ENCODE measurements around the gene CHD6. TPM values are rescaled to one million over a fixed set of nuclear protein-coding genes. Genes with fewer than 3 reads are reported as not detected.

CHD6 gene
- total RNA-seq, 1 donor from 2014 or later, result 52.6 TPM

DNA sequence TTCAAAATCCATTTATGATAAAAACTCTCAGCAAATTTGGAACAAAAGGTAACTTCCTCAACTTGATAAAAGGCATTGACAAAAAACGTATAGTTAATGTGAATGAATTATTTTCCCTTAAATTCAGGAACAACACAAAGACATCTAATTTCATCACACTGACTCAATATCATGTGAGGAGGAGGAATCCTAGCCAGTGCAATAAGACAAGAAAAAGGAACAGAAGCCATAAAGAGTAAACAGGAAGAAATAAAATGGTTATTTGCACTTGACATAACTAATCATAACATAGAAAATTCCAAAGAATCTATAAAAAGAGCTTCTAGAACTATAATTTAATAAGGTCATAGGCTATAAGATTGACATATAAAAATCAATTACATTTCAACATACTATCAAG is 31.4 kb downstream of the CHD6 start:
- no peak for DNase-seq

DNA sequence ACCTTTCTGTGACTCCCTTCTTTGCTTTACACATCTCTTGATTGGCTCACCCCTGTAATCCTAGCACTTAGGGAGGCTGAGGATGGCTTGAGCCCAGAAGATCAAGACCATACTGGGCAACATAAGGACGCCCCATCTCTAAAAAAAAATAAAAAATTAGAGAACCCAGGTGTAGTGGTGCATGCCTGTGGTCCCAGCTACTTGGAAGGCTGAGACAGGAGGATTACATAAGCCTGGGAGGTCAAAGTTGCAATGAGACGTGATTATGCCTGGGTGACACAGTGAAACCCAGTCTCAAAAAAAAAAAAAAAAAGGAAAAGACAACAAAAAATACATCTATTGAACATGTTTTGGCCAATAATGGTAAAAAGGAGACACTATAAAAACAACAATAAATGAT is 37.8 kb downstream of the CHD6 start:
- no peak for DNase-seq

DNA sequence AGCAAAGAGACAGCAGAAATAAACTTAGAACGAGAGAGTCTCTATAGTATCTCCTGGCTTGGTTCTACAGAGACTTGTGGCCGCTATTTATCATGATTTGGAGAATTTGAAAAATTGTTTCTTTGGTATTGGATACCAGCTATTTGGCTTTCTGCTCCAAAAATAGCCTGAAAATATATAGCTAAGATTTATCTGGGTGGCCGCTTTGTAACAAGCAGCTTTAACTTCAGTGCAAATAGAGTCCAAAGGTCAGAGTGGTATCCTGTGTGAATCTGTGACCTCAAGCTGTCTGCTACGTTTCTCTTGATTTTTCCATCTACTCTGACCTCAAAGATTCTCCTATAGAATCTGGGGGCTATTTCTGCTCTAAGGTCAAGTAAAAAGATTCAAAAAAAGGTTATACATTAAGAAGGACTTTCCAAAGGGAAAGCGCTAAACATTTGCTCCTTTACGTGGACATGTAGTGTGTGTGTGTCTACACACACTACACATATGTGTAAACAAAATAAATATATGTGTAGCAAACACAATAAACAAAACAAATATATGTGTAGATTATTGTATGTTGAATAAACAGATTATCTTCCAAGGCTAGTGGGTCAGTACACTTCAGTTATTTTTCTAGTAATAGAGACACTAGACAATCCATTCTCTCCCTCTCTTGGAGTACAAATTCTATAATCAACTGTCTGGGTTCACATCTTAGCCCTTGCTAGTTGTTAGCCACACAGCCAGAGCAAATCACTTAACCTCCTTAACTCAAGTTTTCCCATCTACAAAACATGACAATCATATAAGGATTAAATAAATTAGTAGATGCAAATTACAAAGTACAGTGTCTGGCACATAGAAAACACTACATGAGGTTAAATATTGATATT is 40.8 kb downstream of the CHD6 start:
- DNase-seq, result no peak

DNA sequence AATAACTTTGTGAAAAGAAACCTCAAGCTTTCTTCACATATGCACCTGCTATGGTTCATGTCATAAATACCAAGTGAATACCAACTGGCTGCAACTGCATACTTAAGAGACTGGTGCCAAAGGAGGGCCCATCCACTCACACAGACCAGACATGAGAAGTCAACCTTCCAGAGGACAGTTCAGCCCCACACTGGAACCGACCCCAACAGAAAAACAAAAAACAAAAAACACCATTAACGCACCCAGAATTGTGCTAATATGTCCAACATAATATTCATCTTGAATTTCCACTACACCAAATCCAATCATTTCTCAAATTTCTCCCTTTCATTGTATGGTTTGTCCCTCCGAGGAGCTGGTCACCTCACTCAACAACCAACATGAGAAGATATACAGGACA is 42.8 kb downstream of the CHD6 start:
- no peak for DNase-seq

DNA sequence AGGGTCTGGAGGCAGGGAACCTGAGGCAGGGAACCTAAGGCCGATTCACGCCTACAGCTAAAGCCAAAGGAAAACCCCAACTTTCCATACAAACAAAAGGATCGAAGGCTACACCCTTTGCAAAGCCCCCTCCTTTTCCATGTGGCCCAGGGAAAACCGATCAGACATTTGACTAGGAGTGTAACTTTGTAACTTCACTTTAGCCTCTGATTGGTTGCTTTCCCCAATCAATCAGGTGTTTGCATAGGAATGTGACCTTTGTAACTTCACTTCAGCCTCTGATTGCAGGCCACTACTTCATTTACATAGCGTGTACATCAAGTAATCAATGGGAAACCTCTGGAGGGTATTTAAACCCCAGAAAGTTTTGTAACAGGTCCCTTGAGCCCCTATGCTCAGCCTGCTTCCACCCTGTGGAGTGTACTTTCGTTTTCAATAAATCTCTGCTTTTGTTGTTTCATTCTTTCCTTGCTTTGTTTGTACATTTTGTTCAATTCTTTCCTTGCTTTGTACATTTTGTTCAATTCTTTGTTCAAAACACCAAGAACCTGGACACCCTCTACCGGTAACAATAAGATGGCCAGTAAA is 43.3 kb downstream of the CHD6 start:
- DNase-seq, result no peak

DNA sequence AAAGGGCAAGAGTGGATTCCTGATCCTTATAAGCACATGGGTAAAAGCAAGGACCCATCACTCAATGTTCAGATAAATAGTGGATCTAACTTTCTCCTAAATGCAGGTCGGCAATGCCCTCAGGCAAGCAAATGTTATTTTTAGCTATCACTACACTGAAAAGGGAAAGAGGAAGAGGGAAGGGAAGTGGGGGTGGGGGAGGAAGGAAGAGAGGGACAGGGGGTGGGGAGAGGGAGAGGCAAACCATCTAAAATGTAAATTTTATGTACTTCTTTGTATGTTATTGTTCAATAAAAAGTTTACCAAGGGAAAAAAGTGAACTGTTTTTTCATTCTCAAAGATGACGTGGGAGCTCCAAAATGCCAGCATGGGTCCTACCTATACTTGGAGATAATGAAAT is 44.2 kb downstream of the CHD6 start:
- no peak for DNase-seq

DNA sequence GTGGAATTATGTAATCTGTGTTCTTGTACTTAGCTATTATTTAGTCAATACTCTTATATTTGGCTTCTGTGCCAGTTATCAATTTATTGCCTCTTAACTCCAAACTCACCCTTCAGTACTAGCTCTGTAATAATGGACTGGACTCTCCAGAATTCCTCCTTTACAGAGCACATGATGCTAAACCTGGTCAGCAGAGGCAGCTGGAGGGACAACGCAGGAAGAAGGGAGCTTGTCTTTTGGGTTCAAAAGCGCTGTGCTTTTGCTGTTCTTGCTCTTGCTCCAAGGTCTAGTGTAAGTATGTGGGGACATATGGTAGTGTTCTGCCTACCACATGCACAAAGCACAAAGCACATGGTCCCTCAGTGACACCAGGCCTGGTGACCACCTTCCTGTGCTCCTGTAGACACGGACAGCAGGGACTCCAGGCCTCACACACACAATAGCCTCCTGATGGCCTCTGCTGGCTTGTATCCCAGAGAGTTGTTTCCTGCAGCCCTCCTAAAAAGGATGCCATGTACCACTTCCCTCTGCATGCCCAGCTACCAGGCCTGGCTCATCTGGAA is 46.1 kb downstream of the CHD6 start:
- no peak for DNase-seq

DNA sequence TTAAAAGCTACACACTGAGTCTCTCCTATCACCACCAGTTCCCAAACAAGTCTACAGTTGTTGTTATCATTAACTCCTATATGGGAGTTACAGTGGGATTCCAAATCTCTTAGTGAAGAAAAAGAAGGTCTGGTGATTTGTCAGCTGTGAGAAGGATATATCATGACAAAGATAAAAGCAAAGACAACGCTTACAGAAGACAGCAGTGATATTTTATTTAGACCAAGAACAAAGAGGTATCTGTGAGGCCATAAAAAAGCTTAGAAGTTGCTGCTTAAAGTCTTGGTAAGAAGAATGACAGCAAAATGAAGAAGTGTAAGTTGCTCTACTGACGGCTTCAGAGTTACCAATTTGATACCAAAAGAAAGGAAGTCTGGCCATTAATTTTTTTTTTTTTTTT is 47.2 kb downstream of the CHD6 start:
- no peak for DNase-seq

DNA sequence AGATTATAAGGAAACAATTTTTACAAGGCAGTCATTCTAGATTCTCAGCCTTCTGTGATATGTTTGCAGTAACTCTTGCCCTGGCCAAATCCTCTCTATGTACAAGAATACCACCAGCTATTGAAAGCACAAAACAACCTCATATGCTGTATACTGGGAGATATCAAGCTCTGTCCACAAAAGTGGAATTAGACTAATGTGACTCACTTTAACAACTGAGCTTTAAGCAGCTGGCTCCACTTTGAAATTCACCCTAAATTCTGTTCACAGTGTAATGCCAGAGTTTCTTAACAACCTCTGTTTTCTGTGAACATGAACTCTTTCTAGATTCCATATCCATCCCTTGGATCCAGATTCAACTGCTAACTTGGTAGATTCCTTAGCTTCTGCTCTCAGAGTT is 47.6 kb downstream of the CHD6 start:
- no peak for DNase-seq

DNA sequence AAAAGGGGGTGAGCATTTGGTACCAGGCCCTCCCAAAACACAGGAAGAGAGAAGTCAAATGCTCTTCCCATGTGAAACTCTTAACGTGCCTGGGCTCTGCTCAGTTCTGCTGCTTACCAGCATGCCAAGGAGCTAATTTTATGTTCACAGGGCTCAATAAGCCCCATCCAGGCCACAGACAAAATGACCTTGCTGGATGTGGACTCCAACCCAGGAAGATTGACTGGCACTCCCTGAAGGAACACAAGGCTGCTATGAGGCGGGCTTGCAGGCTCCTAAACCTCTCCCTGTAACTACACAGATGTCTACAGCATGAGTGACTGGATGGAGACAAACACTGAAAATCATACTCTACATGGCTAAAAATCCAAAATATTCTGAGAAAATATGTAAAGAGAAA is 50.6 kb downstream of the CHD6 start:
- DNase-seq, result no peak

DNA sequence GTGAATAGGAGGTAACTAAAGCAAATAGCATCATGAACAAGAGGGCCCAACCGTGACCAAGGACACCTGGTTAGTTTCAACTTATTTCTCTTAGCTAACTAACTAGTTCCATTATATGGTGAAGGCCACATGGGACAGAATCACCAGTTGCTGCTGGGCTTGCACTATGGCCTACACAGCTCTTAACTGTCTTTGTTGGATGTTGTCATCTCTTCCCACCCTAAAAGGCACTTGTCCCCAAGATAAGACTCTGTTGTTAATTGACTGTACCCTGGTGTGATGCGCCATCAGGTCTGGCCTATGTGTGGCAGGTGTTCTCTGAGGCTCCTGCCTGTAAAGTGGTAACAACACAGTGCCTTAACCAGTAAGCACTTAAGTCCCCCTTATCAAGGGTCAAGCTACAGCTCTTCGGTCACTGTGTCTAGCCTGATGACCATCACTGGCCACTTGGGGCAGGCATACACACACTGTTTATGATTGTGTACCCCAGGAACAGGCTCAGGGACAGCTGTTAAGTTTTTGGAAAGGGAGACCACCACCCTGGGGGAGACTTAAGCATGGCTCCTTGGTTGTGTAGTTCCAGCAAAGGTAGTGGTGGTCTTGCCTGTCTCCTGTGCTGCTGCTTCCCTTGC is 51.2 kb downstream of the CHD6 start:
- no peak for DNase-seq

DNA sequence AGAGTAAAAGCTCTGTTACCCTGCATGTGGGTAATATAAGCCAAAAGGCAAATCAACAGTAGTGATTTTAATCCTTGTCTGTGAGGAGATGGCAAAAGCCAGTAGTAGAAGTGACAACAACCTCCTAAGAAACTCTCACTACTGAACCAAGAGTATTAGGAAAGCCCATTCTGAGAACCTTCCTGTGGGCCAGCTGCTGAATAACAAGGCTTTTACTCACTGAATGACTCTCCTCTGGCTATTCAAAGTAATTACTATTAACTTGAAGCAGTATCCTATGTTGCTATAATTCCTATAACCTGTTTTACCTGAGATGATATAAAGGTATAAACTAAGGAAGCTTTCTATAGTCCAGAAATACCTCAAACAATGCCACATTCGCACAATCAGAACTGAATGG is 55.1 kb downstream of the CHD6 start:
- DNase-seq, result no peak

DNA sequence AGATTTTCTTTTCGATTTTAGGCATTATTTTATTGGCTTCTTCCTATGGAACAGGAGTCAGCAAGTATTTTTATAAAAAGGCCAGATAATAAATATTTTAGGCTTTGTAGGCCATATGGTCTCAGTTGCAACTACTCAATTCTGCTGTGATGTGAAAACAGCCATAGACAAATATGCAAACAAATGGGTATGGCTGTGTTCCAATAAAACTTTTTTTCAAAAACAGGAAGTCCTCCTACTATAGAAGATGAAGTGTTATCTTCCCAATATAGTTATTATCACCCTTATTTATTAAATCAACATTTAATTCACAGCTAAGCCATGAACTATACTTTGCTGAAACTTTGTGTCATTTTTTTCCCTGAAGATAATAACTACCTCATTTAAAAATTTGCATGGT is 57.2 kb downstream of the CHD6 start:
- DNase-seq, result no peak

DNA sequence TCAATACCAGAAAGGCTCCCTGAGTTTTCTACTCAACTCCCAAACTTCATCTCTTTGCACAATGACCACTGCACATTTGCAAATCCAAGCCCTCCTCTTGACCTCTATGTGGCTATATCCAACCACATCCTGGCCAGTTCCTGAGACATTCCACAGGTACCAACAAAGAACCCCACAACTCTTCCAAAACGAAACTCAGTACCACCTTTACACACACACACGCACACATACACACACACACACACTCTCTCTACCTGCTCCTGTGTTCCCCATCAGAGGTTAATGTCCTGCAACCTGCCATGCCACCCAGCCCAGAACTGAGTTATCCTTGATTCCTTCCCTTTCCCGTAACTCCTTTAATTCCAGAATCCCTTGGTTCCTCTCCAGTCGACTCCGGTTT is 58.5 kb downstream of the CHD6 start:
- DNase-seq, result no peak

DNA sequence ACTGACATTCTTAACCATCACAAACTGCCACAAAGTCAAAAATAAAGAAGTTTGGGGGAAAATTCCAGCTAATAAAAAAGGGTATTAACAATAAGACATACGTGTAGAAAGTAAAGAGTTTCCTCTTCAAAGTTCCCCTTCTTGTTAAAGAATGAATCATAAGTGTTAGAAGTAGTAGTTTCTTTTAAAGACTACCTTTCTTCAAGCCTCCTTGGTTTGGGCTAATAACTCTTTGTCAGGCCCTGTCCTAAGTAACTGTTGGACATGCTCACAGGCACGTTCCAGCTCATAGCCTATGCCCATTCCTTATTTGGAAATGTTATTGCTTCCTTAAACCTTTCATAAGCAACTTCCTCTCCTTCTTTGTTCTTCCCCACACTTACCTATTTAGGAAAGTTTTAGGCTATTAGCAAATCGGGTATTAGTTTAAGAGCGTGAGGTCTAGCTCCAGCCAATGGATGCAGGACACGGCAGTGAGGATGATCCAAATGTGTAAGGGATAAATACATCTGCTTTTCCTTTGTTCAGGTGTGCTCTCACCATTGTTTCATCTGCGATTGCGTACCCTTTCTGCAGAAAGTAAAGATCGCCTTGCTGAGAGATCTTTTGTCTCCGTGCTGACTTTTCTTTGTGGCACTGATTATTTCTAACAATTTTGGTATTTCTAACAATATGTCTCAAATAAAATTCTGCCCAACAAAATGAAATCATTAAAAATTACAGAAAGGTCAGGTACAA is 64.9 kb downstream of the CHD6 start:
- no peak for DNase-seq

DNA sequence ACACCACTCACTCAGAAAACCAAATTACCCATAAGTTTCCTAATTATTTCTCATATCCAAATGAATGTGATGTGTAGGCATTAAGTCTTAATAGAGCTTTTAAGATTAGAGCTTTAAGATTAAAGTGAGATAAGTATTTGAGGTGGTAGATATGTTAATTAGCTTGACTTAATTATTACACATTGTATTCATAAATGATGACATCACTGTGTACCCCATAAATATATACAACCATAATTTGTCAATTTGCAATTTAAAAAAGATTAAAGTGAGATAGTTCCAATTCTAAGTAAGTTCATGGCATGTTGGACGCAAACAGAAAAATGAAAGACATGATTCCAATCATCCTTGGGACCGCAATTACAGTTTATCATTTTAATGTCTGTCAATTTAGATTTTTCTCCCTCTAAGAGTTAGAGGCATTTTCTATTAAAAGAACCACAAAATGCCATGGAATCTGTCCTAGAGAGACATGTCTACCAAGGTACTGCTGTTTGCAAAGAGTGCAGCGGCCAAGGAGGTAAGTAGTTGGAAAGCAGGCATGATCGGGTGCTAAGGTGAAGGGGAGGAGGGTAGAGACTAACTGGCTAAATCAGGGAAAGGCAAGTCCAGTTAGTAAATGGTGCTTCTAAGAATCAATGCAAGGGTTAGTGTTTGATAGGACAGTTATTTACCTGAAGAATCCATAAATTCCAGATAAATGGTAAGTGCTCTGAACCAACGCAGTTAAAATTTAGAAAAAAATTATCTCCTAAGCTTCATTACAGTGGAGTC is 65.7 kb downstream of the CHD6 start:
- no peak for DNase-seq

DNA sequence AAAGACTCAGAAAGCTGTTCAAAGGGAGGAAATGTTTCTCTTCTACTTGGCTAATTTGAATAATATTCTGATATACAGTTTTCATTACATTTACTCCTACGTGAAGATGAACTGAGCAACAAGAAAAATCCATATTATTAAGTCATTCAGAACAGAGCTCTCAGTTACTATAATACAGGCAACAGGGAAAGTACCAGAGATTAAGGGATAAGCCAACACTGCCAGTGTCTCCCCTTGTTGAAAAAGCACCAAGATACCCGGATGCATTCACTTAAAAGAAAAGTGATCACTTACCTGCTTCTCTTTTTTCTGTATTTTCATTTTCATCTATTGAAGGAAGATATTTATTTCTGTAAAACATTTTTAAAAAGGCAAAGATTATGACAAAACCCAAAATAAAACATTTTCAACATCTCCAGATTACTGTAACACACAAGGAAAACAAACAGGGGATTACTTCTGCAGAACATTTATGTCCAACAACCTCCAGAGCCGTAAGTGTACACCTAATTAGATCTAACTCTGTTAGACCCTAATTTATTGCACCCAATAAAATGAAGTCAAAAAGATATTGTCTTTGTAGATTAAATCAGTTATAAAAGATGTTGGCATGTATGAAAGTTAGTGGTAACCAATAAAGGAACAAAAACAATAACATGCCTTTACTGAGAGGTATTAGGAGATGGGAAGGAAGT is 67.0 kb downstream of the CHD6 start:
- no peak for DNase-seq

DNA sequence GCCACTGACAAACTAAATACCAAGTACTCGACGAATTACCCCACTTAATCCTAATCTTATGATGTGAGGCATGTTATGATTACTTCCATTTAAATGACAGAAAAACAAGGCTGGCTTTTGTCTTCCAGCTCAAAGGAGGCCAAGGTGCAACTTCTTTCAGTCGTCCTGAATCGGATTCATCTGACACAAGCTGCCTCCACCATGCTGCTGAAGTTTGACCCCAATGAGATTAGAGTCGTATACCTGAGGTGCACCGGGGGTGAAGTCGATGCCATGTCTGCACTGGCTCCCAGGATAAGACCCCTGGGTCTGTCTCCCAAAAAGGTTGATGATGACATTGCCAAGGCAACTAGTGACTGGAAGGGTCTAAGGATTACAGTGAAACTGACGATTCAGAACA is 71.0 kb downstream of the CHD6 start:
- DNase-seq, result no peak

DNA sequence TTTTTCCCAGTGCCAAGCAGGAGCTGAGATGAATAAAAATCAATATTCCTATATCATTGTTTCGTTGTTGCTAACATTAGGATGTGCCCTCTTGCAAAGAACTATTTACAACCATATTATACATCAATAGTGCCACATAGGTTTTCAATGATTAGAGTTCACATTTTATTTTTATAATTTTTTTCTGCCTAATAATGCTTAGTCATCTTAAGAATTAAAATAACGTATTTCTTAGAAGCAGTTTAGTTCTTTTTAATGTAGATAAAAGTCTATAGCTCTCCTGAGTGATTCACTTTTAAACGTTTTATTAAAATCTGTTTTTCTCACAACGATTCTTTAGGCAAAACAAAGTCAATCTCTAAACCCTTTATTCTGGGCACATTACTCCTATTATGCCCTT is 71.6 kb downstream of the CHD6 start:
- DNase-seq, result no peak

DNA sequence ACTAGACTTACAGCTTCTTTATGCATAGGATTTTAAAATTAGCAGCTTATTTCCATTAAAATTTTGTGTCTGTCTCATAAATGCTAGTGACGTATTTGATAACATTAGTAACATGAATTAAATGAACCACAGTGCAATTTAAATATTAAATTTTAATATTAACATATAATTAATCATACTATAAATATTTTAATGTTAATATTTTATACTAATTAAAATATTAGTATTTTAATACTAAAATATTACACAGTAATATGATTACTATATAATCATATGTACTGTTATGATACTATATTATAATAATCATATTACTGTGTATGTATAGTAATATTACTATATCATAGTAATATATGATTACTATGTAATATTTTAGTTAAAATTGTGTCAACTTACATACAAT is 73.7 kb downstream of the CHD6 start:
- DNase-seq, result no peak

DNA sequence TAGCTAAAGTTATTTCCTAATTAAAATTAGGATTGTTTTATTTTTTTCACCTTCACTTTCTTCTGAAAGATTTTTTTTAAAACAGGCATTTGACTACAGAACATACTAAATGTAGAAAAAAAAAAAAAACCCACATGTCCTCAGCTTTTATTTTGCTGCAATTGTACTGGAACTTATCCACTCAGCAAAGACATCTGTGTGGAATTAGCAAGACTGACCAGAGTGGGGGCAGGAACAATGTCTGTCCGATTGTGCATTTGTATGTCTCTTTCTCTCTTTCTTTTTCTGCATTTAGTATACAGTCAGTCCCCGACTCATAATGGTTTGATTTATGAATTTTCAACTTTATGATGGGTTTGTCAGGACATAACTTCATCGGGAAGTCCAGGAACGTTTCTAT is 77.3 kb downstream of the CHD6 start:
- no peak for DNase-seq

Measured in occipital lobe (tissue), 2 donors.